HG03097 (cell line): ENCODE measurements around the gene DTNBP1.

Source experiments
- ATAC-seq: cut with Tn5 transposase; IDR thresholded peaks from one replicate; pipeline ENCODE4 v1.9.1; 2021; ENCODE audit not compliant: unreplicated experiment, low FRiP score

Gene DTNBP1

DNA sequence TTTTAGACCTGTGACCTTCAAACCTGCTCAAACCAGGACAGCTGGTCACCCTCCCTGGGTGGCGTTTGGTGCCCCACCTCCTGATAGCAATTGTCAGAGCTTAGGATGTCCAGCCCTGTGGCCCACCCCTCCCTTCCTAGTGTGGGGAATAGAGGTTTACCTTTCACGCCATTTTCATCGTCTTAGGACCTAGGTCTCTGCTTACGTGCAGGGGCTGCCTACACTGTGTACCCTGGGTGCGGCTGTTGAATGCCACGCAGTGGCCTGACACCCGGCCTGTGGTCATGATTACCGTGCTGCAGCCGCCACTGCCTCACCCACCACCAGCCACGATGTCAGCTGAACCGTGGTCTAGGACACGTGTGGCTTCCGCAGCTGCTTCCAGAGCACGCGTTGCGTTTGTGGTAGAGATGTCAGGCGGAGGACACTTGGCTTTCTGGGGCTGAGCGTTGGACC, 157.3 kb downstream of the DTNBP1 start:
- no peak for ATAC-seq

DNA sequence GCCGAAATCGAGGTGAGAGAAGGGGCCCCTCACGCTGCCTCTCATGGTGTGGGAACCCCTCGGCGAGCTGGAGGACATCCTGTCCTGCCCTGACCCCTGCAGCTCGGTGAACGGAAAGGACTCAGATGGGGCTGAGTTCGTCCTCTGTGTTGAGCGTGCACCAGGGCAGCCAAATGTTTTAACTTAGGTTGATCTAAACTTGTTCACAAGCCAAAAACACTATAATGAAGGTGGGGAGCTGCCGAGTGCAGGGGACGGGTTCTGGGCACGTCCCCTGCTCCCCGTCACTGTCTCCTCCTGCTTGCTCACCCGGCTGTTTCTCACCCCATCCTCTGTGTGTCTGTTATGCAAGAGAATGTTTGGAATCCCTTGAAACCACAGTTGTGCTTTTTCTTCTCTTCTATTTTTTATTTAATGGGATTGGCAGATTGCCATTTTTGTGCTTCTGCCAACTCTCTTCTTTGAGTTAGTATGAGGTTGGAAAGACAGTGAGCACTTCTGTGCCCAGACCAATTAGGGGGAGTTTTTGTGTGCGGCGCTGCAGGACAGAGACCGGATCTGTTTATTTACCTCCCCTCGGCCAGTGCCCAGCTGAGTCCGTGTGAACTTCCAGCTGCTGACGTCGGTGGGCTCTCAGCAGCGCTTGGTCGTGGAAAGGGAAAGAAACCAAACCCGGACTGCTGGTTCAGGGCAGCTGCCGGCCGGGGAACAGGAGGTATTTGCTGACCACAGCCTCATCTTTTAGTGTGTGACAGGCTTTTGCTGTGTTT, 158.1 kb downstream of the DTNBP1 start:
- ATAC-seq, result no peak

DNA sequence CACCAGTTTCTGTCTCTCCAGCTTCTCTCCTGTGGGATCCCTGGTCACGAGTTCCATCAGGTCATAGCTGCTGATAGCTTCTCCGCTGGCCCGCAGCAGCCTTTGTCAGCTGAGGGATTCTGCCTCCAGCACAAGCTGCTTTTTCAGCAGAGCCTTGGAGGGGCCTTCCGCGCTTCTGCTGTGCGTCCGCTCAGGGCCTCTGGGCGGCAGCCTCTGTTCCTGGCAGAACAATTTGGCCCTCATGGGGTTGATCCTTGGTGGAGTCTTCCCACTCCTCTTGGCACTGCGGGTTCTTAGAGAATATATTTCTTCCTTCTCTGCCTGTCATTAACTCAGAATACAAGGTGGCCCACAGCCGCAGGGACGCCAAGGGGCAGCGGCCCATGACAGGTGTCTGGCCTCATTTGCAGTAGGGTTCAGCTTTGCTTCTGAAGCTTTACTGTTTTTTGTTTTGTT, 158.8 kb downstream of the DTNBP1 start:
- ATAC-seq, result no peak

DNA sequence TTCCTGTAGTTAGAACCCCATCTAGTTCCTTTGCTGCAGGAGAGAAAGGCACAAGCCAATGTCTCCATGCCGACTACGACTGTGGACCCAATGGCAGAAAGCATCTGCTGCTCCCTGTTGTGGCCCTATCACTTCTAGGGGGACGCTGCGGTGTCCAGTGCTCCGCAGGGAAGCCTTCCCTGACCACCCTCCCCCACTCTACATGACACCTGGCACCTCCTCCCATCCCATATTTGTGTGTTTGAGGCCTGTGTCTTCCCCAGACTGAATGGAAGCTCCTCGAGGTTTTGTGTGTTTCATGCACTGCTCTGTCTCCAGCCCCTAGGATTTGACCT, 159.5 kb downstream of the DTNBP1 start:
- ATAC-seq, result no peak

DNA sequence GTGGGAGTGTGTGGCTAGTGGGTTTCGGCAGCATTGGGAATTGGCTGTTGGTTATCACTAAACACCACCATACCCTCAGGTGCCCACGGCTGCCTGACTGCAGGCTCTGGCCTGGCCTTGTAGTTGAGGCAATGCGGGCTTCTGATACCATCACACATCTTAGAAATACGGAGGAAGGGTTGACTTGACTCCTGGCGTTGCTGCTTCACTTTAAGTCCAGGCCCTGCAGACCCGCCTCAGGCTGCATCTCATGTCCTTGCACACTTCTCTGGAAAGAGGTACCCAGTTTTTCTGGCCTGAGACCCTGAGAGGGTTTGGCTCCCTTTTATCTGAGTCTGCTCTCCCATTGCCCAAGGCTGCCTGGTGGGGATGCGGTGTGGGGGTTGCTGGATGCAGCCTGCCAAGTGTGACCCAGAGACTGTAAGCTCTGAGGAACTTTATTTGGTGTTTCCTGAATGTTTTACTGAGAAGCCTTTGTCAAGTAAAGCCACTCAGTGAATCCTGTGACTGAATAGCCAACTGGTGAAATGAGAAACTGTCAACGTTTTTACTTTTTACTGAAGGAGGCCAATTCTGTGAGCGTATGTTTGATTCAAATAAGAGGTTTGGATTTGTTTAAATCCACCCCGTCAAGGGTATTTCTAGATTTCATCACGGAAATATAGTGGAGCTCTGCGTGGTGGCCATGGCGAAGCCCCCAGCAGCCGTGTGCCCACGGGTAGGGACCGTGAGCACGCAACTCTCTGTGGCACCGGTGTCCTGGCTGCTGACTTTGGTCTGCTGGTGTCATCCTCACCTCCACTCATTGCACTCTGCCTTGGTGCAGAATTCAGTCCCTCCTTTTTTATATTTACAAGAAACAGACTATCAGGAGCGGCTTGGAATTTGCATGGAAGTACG, 160.1 kb downstream of the DTNBP1 start:
- no peak for ATAC-seq

DNA sequence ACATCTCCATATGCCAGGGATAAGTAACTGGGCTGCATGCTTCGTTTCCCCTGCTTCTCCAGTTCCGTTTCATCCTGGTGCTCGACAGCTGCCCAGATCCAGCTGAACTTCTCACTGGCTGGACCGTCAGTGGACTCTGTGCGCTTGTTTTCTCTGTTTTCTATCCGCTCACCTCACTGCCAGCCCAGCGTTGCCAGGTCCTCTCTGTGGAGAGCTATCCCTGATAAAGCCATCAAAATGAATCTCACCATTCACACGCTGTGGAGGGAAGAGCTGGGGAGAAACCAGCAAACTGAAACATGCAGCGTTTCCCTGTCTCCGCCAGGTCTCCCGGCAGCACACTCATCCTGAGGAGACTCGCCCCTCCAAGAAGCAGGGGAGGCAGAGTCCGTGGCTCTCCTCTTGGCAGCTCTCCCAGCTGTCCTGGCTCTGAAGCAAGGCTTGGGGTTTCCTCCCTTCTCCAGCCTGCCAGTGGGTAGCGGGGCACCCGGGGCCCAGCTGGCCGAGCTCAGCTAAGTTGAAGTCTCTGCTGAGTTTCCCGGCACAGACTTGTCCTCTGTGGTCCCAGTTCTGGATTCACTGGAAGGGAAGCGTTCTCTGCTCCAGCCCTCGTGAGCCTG, 160.9 kb downstream of the DTNBP1 start:
- ATAC-seq, result no peak

DNA sequence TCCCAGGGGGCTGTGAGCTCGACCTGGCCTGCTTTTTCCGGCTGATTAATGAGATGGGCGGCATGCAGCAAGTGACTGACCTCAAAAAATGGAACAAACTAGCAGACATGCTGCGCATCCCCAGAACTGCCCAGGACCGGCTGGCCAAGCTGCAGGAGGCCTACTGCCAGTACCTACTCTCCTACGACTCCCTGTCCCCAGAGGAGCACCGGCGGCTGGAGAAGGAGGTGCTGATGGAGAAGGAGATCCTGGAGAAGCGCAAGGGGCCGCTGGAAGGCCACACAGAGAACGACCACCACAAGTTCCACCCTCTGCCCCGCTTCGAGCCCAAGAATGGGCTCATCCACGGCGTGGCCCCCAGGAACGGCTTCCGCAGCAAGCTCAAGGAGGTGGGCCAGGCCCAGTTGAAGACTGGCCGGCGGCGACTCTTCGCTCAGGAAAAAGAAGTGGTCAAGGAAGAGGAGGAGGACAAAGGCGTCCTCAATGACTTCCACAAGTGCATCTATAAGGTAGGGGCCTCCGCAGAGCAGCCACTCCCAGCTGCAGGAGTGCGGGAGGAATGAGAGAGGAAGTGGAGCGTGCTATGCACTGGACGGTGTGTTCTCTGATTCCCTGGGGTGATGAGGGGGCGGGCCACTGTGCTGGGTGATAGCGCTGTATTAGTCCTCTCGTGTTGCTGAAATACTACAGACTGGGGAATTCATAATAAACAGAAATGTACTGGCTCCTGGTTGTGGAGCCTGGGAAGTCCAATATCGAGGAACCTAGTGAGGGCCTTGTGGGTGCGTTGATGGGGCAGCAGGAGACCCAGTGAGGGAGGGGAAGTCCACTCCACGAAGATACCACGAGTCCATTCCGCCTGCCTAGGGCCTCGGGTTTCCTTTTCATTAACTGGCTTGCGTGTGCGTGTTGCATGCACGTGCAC, 161.7 kb downstream of the DTNBP1 start:
- ATAC-seq, result no peak

DNA sequence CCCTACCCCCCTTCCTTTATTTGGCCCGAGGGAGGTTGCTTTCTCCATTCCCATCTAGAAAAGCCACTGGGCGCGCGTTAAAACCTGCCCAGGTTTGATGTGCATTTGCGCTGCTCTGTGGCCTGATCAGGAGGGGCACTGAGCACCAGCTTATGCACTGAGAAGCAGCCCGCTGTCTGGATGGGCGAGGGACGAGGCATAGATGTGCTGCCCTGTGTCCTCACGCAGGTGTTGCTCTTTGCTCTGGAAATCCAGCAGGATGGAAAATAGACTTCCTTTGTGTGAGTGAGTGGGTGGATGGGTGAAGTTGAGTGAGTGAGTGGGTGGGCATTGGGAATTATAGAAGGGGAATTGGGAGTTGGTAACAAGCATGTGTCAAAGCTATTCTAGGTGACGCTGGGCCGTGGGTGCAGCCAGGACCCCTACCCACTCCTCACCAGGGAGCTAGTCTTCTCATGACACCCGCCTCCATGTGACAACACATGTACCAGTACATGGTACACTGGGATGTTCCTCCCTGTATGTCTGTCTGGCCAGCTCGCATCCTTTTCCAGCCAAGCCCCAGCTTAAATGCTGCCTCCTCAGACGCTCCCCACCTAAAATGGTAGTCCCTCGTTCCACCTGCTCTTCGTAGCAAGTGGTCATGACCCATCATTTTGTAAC, 162.6 kb downstream of the DTNBP1 start:
- no peak for ATAC-seq

DNA sequence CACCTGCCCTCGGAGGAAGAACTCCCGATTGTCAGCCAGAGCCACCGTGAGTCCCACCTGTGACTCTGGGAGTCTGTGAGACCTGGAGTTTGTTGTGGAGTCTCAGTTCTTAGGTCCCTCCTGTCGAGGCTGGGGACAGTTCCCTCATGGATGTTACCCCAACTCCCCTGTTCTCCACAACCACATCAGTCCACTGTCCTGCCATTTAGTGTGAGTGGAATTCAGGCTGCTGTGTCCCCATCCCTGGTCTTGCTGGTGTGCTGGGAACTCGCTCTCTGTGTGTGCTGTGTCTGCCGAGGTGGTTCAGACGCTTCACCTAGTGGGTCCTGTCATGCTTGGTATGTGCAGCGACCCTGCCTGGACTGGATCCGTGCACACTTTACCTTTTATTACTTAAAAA, 163.2 kb downstream of the DTNBP1 start:
- ATAC-seq, result no peak

DNA sequence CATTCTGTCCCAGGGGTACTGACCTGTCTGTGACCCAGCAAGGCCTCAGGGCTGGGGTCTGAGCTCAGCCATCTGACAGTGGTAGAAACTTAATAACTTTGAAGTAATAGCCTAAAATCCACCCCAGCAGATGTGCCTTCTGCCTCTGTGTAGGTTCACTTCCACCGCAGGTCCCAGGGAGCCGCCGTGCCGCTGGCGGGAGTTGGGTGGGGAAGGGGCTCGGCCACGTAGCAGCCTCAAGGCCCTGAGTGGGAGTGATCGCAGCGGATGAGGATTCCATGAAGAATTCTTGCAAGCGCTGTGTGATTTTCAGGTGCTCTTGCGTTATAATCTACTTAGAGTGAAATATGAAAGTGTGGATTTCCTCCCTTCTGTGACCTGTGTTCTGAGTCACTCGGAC, 163.7 kb downstream of the DTNBP1 start:
- ATAC-seq, result no peak

DNA sequence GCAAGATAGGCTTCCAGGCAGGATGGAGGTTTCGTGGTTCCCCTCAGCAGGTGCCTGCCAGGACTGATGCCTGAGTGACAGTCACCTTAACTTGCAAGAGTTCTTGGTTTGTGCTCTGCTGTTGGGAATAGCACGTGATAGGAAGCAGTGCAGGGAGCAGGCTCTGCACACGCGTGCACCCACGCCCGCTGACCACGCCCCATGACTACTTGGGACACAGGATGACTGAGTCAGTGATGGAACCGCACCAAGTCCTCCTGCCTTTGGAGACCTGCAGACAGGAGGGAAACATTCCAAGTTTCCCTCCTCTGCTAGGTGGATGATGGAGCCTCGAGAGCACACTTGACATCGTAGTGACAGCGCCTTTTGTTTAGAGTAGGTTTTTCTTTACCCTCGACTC, 164.2 kb downstream of the DTNBP1 start:
- no peak for ATAC-seq

DNA sequence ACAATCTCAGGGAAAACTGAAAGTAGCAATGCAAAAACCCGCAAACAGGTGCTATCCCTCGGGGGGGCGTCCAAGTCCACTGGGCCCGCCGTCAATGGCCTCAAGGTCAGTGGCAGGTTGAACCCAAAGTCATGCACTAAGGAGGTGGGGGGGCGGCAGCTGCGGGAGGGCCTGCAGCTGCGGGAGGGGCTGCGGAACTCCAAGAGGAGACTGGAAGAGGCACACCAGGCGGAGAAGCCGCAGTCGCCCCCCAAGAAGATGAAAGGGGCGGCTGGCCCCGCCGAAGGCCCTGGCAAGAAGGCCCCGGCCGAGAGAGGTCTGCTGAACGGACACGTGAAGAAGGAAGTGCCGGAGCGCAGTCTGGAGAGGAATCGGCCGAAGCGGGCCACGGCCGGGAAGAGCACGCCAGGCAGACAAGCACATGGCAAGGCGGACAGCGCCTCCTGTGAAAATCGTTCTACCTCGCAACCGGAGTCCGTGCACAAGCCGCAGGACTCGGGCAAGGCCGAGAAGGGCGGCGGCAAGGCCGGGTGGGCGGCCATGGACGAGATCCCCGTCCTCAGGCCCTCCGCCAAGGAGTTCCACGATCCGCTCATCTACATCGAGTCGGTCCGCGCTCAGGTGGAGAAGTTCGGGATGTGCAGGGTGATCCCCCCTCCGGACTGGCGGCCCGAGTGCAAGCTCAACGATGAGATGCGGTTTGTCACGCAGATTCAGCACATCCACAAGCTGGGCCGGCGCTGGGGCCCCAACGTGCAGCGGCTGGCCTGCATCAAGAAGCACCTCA, 166.3 kb downstream of the DTNBP1 start:
- no peak for ATAC-seq

DNA sequence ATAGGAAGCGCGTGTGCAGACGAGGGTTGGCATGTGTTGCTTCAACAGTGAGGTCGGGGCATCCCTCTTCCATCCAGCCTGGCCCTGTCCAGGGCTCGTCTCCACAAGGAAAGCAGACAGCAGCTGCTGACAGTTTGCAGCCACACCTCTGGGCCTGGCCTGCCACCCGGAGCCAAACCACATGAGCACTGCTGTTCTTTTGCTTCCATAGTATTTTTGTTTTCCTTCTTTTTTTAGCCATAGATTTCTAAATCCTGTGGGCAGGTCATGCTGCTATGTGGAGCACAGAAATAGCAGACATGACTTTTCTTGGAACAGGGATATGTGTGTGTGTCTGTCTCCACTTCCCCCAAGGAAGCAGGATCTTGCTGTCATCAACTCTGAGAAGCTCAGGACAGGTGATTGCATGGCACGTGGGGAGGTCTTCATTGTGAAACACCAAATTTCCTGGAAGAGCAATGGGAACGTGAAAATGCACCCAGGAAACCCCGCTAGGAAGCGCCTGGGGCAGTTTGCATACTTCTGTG, 167.4 kb downstream of the DTNBP1 start:
- ATAC-seq, result no peak

DNA sequence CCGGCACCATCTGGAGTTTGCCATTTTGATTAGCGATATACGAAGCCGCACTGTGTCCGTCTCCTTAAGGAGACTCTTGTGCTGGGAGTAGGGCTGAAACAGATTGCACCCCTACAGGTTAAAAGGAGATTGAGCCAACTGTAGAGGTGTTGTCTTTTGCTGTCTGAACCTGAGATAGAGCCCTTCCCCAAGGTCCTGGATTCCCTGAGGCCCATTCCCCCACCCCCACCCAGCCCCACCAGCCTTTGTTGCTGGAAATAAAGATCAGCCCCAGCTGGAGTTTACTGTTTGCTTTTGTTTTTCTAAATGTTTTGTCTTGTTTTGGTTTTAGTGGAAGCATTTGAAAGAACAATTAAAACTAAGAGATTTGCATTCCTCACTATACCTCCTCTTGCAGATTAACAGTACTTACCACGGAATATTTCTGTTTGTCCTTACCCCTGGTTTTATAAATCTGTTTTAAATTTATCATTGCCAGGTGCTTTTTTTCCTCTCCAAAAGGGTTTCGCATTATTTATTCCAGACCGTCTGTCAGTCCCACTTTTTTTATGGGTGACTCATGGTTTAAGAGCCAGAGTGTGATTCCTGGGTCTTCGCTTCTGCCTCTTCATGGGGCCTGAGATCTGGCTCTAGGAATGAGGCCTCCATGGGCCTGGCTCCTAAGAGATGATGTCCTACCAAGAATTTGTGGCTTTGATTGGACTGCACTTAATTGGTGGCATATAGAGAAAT, 169.2 kb downstream of the DTNBP1 start:
- no peak for ATAC-seq

DNA sequence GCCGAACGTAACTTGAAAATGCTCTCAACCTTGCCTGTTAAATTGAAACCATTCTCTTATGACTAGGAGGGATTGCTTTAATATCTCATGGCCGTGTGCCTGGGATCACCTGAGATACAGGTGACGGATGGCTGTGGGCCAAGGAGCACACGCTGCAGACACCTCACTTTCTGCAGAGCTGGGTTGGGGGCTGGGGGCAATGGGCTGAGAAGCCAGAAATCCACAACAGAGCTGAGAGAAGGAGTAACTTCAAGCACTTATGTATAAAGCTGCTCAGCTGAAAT, 170.9 kb downstream of the DTNBP1 start:
- no peak for ATAC-seq

DNA sequence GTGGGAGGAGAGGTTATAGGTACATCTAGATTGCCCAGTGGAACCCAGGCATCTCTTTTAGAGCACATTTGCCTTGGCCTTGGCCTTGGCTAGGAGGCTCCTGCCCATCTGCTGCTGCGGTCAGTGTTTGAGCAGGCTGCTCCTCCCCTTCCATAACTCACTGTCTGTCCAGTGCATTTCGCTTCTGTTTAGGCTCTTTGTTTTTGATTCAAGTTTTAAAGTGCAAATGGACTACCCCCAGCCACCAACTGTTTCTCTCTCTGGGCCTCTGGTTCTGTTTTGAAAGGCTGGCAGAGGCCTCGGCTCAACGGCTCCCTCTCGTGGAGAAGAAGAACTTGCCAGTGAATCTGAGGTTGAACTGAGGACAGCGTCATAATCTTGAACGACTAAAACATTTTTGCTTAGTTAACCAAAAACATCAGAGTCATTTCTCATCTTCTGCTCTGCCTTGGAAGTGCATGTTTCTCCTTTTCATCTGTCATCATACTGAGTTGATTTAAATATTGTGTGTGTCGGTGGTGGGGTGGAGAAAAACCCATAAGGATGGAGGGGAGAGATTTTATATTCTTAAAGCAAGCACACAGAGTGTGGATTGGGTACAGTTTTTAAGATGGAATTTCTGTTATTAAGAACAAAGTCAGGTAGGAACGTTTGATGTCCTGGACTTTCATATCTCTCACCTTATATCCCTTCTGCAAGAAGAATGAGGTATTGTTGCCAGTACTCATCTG, 171.4 kb downstream of the DTNBP1 start:
- ATAC-seq, result no peak

DNA sequence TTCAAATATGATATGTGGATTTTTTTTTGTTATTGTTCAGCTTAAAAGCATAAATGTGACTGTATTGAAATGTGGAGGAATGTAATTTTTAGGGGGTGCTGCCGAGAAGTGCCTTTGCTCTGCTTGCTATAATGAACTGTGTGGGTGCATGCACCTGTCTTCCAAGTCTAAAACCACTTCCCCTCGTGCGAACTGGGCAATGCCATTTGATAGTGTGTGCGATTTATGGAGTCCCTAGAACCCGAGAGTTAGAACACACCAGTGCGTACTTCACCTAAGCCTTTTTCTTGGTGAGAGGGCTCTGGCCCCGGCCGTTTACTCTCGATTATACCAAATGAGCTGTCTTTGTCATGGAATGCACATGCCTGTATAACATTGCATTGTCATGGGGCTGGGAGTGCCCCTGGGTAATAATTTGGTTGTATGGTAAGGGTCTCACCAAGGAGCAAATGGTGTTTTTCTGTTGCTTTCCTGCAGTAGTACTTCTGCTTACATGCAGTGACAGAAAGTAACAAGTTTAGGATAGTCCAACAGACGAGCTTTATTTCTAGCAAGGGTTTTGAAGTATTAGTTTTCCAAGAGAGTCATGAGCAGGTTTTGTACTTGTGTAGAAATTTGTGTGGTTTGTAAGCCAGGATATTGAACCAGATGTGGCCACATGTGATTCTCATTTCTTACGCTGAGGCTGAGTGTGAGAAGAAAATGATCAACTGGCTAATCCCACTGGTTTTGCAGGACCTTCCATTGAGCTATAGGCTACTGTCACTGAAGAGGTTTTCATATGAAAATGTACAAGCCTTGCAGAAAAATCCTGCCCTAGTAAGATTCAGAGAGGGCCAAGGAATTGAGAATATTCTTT, 172.4 kb downstream of the DTNBP1 start:
- no peak for ATAC-seq
